ENCODE data around the gene TBX6.

TBX6 gene

DNA sequence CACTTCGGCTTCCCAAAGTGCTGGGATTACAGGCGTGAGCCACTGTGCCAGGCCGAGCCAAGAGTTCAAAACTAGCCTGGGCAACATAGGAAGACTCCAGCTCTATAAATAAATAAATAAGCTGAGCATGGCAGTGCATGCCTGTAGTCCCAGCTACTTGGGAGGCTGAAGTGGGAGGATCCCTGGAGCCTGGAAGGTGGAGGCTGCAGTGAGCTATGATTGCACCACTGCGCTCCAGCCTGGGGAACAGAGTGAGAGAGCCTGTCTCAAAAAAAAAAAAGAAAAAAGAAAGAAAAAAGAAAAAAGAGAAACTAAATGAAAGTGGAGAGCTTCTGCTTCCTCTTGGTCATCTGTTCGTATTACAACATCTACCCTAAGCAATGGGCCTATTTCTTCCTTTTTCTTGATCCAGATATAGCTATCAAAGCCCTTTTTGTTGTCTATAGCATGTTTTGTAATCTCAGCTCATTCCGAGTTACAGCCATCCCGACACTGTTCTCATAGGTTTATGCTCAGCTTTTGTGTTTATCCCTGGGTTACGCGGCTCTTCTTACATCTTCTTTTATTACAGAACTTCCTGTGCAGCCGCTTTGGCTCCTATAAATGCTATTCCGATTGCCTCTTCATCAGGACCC, 45.4 kb upstream of the TBX6 start:
- H3K23ac ChIP-seq (ENCODE audit: low read length in 2 of 2): no peak overlapping the region
- H3K18ac ChIP-seq (ENCODE audit: low read depth in 1 of 2, low read length in 2 of 2): no peak overlapping the region
- H3K4me2 ChIP-seq (ENCODE audit: low read length, poor library complexity, severe bottlenecking): no peak overlapping the region
- no peak overlapping the region for H2BK15ac ChIP-seq (ENCODE audit: low read depth, poor library complexity, severe bottlenecking)
- no peaks in the 10 kb centered on the region for H3K79me1 ChIP-seq (replicated peaks; ENCODE audit: low read length, poor library complexity, severe bottlenecking)
- no peaks in the 10 kb centered on the region for H3K4me1 ChIP-seq (ENCODE audit: control insufficient read depth, insufficient read depth, low read depth, low read length)
- H3K4ac ChIP-seq (ENCODE audit: low read depth in 1 of 2, low read length in 2 of 2): no peak overlapping the region
- H2BK120ac ChIP-seq (ENCODE audit: low read depth, low read length): no peak overlapping the region
- H3K9me3 ChIP-seq (ENCODE audit: control insufficient read depth, low read length): no peaks in the 10 kb centered on the region
- 81% methylated on average over 11 of the region's 11 CpGs for WGBS
- H4K91ac ChIP-seq (ENCODE audit: low read length): no peak overlapping the region
- no peak overlapping the region for H2AK5ac ChIP-seq (ENCODE audit: low read length, severe bottlenecking)
- no peak overlapping the region for H3K9ac ChIP-seq (ENCODE audit: low read length)
- H3K14ac ChIP-seq (ENCODE audit: low read length in 2 of 2): no peak overlapping the region
- H2BK12ac ChIP-seq (ENCODE audit: low read length in 2 of 2): no peak overlapping the region
- no peak overlapping the region for H2AFZ ChIP-seq (ENCODE audit: low read depth, low read length)
- no peak overlapping the region for H2BK5ac ChIP-seq (ENCODE audit: low read depth, low read length, poor library complexity, severe bottlenecking)
- no peak overlapping the region for H4K8ac ChIP-seq (ENCODE audit: low read length)
- H3K27me3 ChIP-seq (ENCODE audit: control insufficient read depth in 1 of 2, insufficient read depth in 1 of 2, low read length in 2 of 2): no peaks in the 10 kb centered on the region
- no peaks in the 10 kb centered on the region for H3K36me3 ChIP-seq (ENCODE audit: control insufficient read depth in 1 of 2, insufficient read depth in 2 of 2, low read depth in 1 of 2, low read length in 2 of 2)
- H3K4me3 ChIP-seq (ENCODE audit: insufficient read depth in 1 of 2, low read depth in 1 of 2, low read length in 2 of 2): no peak overlapping the region
- H3K27ac ChIP-seq (ENCODE audit: low read length, poor library complexity, severe bottlenecking): no peak overlapping the region
- no peak for DNase-seq

GRCh38 chr16:30132591-30132990, 40.9 kb upstream of the TBX6 start:
- no peak overlapping the region for H2AFZ ChIP-seq (ENCODE audit: low read depth, low read length)
- H3K4me2 ChIP-seq (ENCODE audit: low read length, poor library complexity, severe bottlenecking): no peak overlapping the region
- no peaks in the 10 kb centered on the region for H3K36me3 ChIP-seq (ENCODE audit: control insufficient read depth in 1 of 2, insufficient read depth in 2 of 2, low read depth in 1 of 2, low read length in 2 of 2)
- no peak for DNase-seq
- 71% methylated on average over 3 of the region's 3 CpGs for WGBS
- no peak overlapping the region for H3K4ac ChIP-seq (ENCODE audit: low read depth in 1 of 2, low read length in 2 of 2)
- no peak overlapping the region for H3K14ac ChIP-seq (ENCODE audit: low read length in 2 of 2)
- H3K4me3 ChIP-seq (ENCODE audit: insufficient read depth in 1 of 2, low read depth in 1 of 2, low read length in 2 of 2): no peak overlapping the region
- no peak overlapping the region for H2BK12ac ChIP-seq (ENCODE audit: low read length in 2 of 2)
- no peak overlapping the region for H3K23ac ChIP-seq (ENCODE audit: low read length in 2 of 2)
- no peaks in the 10 kb centered on the region for H3K79me1 ChIP-seq (replicated peaks; ENCODE audit: low read length, poor library complexity, severe bottlenecking)
- no peak overlapping the region for H4K8ac ChIP-seq (ENCODE audit: low read length)
- H2AK5ac ChIP-seq (ENCODE audit: low read length, severe bottlenecking): no peak overlapping the region
- H3K9me3 ChIP-seq (ENCODE audit: control insufficient read depth, low read length): no peaks in the 10 kb centered on the region
- H3K27ac ChIP-seq (ENCODE audit: low read length, poor library complexity, severe bottlenecking): no peak overlapping the region
- no peaks in the 10 kb centered on the region for H3K4me1 ChIP-seq (ENCODE audit: control insufficient read depth, insufficient read depth, low read depth, low read length)
- no peak overlapping the region for H3K18ac ChIP-seq (ENCODE audit: low read depth in 1 of 2, low read length in 2 of 2)
- H2BK15ac ChIP-seq (ENCODE audit: low read depth, poor library complexity, severe bottlenecking): no peak overlapping the region
- no peaks in the 10 kb centered on the region for H3K27me3 ChIP-seq (ENCODE audit: control insufficient read depth in 1 of 2, insufficient read depth in 1 of 2, low read length in 2 of 2)
- no peak overlapping the region for H3K9ac ChIP-seq (ENCODE audit: low read length)
- H4K91ac ChIP-seq (ENCODE audit: low read length): no peak overlapping the region
- H2BK120ac ChIP-seq (ENCODE audit: low read depth, low read length): no peak overlapping the region
- no peak overlapping the region for H2BK5ac ChIP-seq (ENCODE audit: low read depth, low read length, poor library complexity, severe bottlenecking)

GRCh38 chr16:30131869-30132475, 40.2 kb upstream of the TBX6 start:
- H2BK120ac ChIP-seq (ENCODE audit: low read depth, low read length): no peak overlapping the region
- H4K91ac ChIP-seq (ENCODE audit: low read length): no peak overlapping the region
- no peak for DNase-seq
- no peaks in the 10 kb centered on the region for H3K27me3 ChIP-seq (ENCODE audit: control insufficient read depth in 1 of 2, insufficient read depth in 1 of 2, low read length in 2 of 2)
- H3K36me3 ChIP-seq (ENCODE audit: control insufficient read depth in 1 of 2, insufficient read depth in 2 of 2, low read depth in 1 of 2, low read length in 2 of 2): no peaks in the 10 kb centered on the region
- H3K9ac ChIP-seq (ENCODE audit: low read length): no peak overlapping the region
- H3K4me2 ChIP-seq (ENCODE audit: low read length, poor library complexity, severe bottlenecking): no peak overlapping the region
- WGBS: 81% methylated on average over 4 of the region's 4 CpGs
- no peak overlapping the region for H2AK5ac ChIP-seq (ENCODE audit: low read length, severe bottlenecking)
- H3K4me3 ChIP-seq (ENCODE audit: insufficient read depth in 1 of 2, low read depth in 1 of 2, low read length in 2 of 2): no peak overlapping the region
- no peak overlapping the region for H3K4ac ChIP-seq (ENCODE audit: low read depth in 1 of 2, low read length in 2 of 2)
- no peak overlapping the region for H2BK5ac ChIP-seq (ENCODE audit: low read depth, low read length, poor library complexity, severe bottlenecking)
- no peak overlapping the region for H3K23ac ChIP-seq (ENCODE audit: low read length in 2 of 2)
- no peak overlapping the region for H2AFZ ChIP-seq (ENCODE audit: low read depth, low read length)
- no peaks in the 10 kb centered on the region for H3K79me1 ChIP-seq (replicated peaks; ENCODE audit: low read length, poor library complexity, severe bottlenecking)
- no peak overlapping the region for H3K18ac ChIP-seq (ENCODE audit: low read depth in 1 of 2, low read length in 2 of 2)
- H4K8ac ChIP-seq (ENCODE audit: low read length): no peak overlapping the region
- H3K4me1 ChIP-seq (ENCODE audit: control insufficient read depth, insufficient read depth, low read depth, low read length): no peaks in the 10 kb centered on the region
- H3K27ac ChIP-seq (ENCODE audit: low read length, poor library complexity, severe bottlenecking): no peak overlapping the region
- no peak overlapping the region for H2BK12ac ChIP-seq (ENCODE audit: low read length in 2 of 2)
- no peaks in the 10 kb centered on the region for H3K9me3 ChIP-seq (ENCODE audit: control insufficient read depth, low read length)
- no peak overlapping the region for H3K14ac ChIP-seq (ENCODE audit: low read length in 2 of 2)
- no peak overlapping the region for H2BK15ac ChIP-seq (ENCODE audit: low read depth, poor library complexity, severe bottlenecking)

DNA sequence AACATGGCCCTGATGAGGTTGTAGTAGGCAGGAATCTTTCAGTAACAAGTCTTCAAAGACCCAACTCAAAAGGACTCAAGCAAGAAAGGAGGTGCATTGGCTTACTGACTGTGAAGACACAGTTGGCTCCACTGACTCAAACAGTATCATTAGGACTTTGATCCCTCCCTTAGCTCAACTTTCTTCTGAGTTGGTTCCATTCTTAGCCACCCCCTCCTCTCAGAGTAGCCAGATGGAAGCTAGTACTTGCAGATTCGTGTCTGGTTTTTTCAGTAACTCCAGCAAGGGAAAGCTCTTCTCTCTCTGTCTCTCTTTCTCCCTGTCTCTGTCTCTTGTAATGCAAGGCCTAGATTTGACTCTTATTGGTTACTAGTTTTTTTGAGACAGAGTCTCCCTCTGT, 36.3 kb upstream of the TBX6 start:
- H3K9me3 ChIP-seq (ENCODE audit: control insufficient read depth, low read length): no peaks in the 10 kb centered on the region
- H3K4me1 ChIP-seq (ENCODE audit: control insufficient read depth, insufficient read depth, low read depth, low read length): peaks cover 3% of the 10 kb centered on the region
- no peak overlapping the region for H3K23ac ChIP-seq (ENCODE audit: low read length in 2 of 2)
- H2AK5ac ChIP-seq (ENCODE audit: low read length, severe bottlenecking): no peak overlapping the region
- H2BK15ac ChIP-seq (ENCODE audit: low read depth, poor library complexity, severe bottlenecking): no peak overlapping the region
- H3K4me2 ChIP-seq (ENCODE audit: low read length, poor library complexity, severe bottlenecking): no peak overlapping the region
- no peaks in the 10 kb centered on the region for H3K79me1 ChIP-seq (replicated peaks; ENCODE audit: low read length, poor library complexity, severe bottlenecking)
- no peak overlapping the region for H2AFZ ChIP-seq (ENCODE audit: low read depth, low read length)
- WGBS: no CpG with 5 or more reads among the region's 1 CpG
- no peak overlapping the region for H3K18ac ChIP-seq (ENCODE audit: low read depth in 1 of 2, low read length in 2 of 2)
- no peak overlapping the region for H2BK120ac ChIP-seq (ENCODE audit: low read depth, low read length)
- no peak overlapping the region for H3K4ac ChIP-seq (ENCODE audit: low read depth in 1 of 2, low read length in 2 of 2)
- no peaks in the 10 kb centered on the region for H3K27me3 ChIP-seq (ENCODE audit: control insufficient read depth in 1 of 2, insufficient read depth in 1 of 2, low read length in 2 of 2)
- no peak overlapping the region for H3K27ac ChIP-seq (ENCODE audit: low read length, poor library complexity, severe bottlenecking)
- no peak overlapping the region for H3K4me3 ChIP-seq (ENCODE audit: insufficient read depth in 1 of 2, low read depth in 1 of 2, low read length in 2 of 2)
- H4K91ac ChIP-seq (ENCODE audit: low read length): no peak overlapping the region
- H3K14ac ChIP-seq (ENCODE audit: low read length in 2 of 2): no peak overlapping the region
- no peak overlapping the region for H3K9ac ChIP-seq (ENCODE audit: low read length)
- H2BK5ac ChIP-seq (ENCODE audit: low read depth, low read length, poor library complexity, severe bottlenecking): no peak overlapping the region
- H3K36me3 ChIP-seq (ENCODE audit: control insufficient read depth in 1 of 2, insufficient read depth in 2 of 2, low read depth in 1 of 2, low read length in 2 of 2): no peaks in the 10 kb centered on the region
- H4K8ac ChIP-seq (ENCODE audit: low read length): no peak overlapping the region
- no peak for DNase-seq
- H2BK12ac ChIP-seq (ENCODE audit: low read length in 2 of 2): no peak overlapping the region
